NCI-H345 treated with DMSO at 0.1 percent for 48 hours (cell line): ENCODE data around the gene RPS18.
A peak's percentile ranks its signal among the peaks of the same experiment; 100 is the strongest.

ENCODE experiments used
- DNase-seq: peaks from one replicate; lab custom pipeline; 2025; ENCODE audit not compliant: unreplicated experiment; lab: John Stamatoyannopoulos, UW

Gene RPS18

DNA sequence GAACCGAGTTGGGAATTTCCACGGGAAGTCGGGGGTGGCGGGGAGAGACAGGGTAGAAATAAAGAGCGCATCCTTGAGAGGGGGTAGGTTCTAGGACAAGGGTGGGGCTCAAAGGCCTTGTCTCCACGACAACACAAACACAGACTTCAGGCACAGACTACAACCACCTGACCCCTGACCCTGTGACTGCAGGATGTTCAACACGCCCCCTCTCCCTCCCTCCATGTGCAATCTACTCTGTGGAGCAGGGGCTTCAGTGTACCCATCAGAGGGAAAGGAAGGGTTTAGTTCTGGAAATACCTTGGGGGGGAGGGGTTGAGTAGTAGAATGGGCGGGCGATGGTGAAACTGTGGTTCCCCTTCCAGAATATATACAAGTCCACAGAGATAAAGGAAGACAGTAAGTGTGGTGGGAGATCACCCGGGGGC lies 42.7 kb downstream of the RPS18 start:
- peak; percentile 21 for DNase-seq

GRCh38 chr6:33314943-33315792 lies 43.3 kb downstream of the RPS18 start:
- no peak for DNase-seq

GRCh38 chr6:33315793-33316602 lies 44.1 kb downstream of the RPS18 start:
- DNase-seq, result no peak

GRCh38 chr6:33316603-33317418 lies 44.9 kb downstream of the RPS18 start:
- no peak for DNase-seq

DNA sequence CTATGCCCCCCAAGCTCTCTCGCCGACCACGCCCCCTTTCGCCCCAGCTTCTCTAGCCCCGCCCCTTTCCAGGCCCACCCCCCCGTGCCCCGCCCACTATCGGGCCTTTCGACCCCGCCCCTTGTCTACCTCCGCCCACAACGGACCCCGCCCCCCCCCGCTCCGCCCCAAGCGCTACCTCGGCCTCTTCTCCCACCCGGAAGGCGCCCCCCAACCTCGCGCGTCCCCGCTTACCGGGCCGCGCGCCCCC lies 45.5 kb downstream of the RPS18 start:
- DNase-seq, result no peak

DNA sequence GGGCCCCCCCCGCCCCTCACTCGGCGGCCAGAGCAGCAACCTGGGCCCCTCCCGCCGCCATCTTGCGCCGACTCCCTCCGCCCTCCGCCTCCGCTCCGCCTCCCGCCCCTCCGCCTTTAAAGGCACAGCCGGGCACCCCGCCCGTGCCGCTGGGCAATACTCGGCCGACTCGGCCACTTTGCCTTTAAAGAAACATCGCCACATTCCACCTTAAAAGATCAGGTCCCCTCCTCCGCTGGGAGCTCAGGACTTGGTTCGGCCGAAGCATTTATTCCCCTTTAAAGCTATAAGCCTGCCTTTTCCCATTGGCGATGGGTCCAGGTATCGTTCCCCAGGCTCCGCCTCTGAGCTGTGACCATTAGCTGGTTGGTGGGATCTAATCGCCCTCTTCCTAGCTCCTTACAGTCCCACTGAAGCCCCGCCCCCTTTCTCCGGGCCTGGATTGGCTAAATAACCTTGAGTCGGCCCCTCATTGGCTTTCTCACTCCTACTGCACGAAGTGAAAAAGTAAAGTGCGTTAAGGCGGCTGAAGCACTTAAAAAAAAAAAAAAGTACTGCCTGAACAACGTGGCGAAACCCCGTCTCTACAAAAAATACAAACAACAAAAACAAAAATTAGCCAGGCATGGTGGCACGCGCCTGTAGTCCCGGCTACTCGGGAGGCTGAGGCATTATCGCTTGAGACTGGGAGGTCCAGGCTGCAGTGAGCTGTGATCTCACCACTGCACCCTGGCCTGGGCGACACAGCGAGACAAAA lies 46.0 kb downstream of the RPS18 start, which contains the start of gene ZBTB22:
TSS of gene ZBTB22 (minus strand) at position 76 of the 757 bp plus-strand sequence. CDS start 828 bp downstream, outside the sequence.
- peak; percentile 89 for DNase-seq

GRCh38 chr6:33318426-33319073 lies 46.7 kb downstream of the RPS18 start:
- DNase-seq, result no peak

DNA sequence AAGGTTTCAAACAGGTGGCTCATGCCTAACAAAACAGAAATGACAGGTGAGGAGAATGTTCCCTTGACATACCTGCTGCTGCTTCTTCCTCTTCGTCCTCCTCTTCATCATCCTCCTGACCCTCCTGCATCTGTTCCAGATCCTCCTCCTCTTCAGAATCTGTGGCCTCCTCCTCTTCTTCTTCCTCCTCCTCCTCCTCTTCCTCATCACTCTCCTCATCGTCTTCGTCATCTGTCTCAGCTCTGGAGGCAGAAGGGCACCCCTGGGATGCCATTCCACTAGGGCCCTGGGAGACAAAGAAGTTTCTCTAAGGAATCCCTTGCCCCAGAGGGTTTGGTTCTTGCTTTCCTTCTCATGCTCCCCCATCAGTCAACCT lies 48.1 kb downstream of the RPS18 start:
- DNase-seq, result no peak

DNA sequence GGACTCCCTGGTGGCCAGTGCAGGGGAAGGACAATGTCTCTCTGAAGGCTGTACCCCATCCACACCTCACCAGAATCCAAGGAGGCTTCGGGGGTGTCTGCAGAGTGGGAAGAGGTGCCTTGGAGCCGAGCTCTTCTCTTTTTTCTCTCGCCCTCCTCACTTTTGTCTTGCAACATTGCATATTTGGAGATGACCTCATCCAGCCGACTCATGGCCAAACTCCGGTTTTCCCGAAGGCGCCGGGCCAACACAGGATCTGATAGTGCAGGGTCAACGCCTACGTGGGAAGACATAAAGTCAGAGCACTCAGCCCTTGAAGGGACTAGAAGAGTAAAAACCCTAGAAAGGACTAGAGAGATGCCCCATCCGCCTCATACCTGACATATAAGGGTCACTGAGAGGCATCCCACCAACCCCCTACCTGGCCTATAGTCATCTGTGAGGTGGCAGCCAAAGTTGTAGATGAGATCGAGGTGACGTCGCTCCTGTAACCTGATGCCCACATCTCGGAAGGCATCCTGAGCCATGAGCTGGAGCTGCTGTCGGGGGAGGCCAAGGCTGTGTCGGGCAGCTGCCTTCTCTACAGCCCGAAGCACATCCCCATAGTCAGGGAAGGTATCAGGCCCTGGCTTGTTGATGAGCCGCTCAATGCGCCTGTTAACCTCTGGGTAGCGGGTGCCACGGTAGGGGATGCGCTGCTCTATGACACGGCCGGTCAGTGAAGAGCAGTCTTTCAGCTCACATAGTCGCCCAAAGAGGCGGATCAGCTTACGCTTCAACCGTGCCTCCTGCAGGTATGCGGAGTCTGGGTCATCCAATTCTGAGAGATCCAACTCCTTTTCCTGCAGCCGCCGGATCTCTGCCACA lies 48.7 kb downstream of the RPS18 start:
- no peak for DNase-seq

GRCh38 chr6:33321227-33321626 lies 49.4 kb downstream of the RPS18 start:
- no peak for DNase-seq

- DNase-seq, result peak; percentile 42
Measured at GRCh38 chr6:33323623-33323948, 51.7 kb downstream of the RPS18 start.

DNA sequence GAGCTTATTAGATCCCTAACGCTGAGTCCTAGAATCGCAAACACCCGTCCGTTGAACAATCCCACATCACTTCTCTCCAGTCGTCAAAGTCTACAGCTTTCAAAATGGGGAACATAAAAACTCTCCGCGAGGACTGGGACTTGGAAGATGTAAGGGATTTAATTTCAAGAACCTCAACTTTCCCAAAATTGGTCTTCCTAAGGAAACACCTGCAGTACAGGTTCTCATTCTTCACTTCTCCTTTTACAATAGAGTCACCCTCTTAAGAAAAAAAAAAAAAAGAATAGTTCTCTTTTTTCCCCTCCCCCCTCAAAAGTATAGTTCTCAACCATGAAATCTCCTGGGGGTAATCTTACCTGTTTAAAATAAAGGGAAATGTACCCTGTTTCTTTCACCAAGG lies 52.2 kb downstream of the RPS18 start:
- DNase-seq, result no peak
